K562 treated with DMSO at 1 percent for 12 hours (cell line): ENCODE results near the gene FAT1. TPM values are rescaled to one million over a fixed set of nuclear protein-coding genes. Genes with fewer than 3 reads are reported as not detected.

ENCODE experiments used
- total RNA-seq: library from RNA; unstranded; fragments of 300-600 nt; gene quantifications from 2 replicates; pipeline ENCODE4 v1.2.3, GENCODE V29; 2022; ENCODE audit not compliant: insufficient read depth

The FAT1 gene
- total RNA-seq: 4.0 and 16.1 TPM in 2 replicates

GRCh38 chr4:186723292-186724057 lies at the start of gene FAT1:
FAT1 (minus strand) TSS chr4:186723856; CDS start chr4:186709827, 14,029 bp downstream.

GRCh38 chr4:186554914-186555827 lies 168.5 kb downstream of the FAT1 start, which contains the start of gene MTNR1A:
MTNR1A (minus strand) TSS chr4:186555567; CDS start chr4:186555365, 202 bp downstream.

Other genes with a start within 250 kb of the FAT1 start
- gene MTNR1A, start 168.3 kb downstream of the FAT1 start, total RNA-seq: not detected in 2 replicates